Thoracic aorta (tissue), 2 donors: ENCODE results near the gene SPAG4. TPM values are rescaled to one million over a fixed set of nuclear protein-coding genes. Genes with fewer than 3 reads are reported as not detected.

Source experiments
- ATAC-seq: fragments of 150-250 bp; one replicate; pipeline ENCODE4 v1.8.0; 2017; ENCODE audit warnings: low read depth; ENCODE audit not compliant: insufficient number of reproducible peaks, low FRiP score
- DNase-seq: peaks from one replicate; pipeline ENCODE4 v3.0.0-alpha.2; 2020; ENCODE audit warnings: low spot score
- H3K27ac ChIP-seq, 2 donors: fragments of 200-600 bp; sonication (generic); 1 replicate in 1 of 2; 2 replicates in 1 of 2; pipeline ENCODE4 v1.5.1; 2016; ENCODE audit warnings: mild to moderate bottlenecking in 2 of 2, moderate library complexity in 2 of 2
- H3K27me3 ChIP-seq: fragments of 200-600 bp; sonication (generic); replicated peaks from 2 replicates; pipeline ENCODE4 v1.6.0; 2016; ENCODE audit warnings: mild to moderate bottlenecking; ENCODE audit not compliant: insufficient read depth
- H3K36me3 ChIP-seq: fragments of 200-600 bp; sonication (generic); one replicate; pipeline ENCODE4 v1.5.1; 2016
- H3K4me1 ChIP-seq, 2 donors: fragments of 200-600 bp; sonication (generic); 1 replicate in 1 of 2; 2 replicates in 1 of 2; pipeline versions ENCODE4 v1.5.1 to v1.6.0; 2016; ENCODE audit warnings: low read depth in 2 of 2, mild to moderate bottlenecking in 1 of 2; ENCODE audit not compliant: control insufficient read depth in 1 of 2
- H3K4me3 ChIP-seq: fragments of 200-600 bp; sonication (generic); 2 replicates; pipeline ENCODE4 v1.5.1; 2016; ENCODE audit warnings: mild to moderate bottlenecking
- H3K9me3 ChIP-seq: fragments of 200-600 bp; sonication (generic); 2 replicates; pipeline ENCODE4 v1.5.1; 2016
- total RNA-seq, 2 donors: library from RNA; depleted of rRNA; stranded (reverse); fragments of >200 nt; gene quantifications; one replicate each; pipeline versions ENCODE4 v1.1.0 to v1.2.3, GENCODE V29; 2016
- TF ChIP-seq, protein P1 (sequence below): fragments of 200-600 bp; sonication (generic); IDR thresholded peaks from one replicate; pipeline ENCODE4 v1.5.1; 2019; ENCODE audit warnings: antibody characterized with exemption

SPAG4 gene
- total RNA-seq, 2 donors from 2014 or later = 1.5 TPM; not detected in 1

DNA sequence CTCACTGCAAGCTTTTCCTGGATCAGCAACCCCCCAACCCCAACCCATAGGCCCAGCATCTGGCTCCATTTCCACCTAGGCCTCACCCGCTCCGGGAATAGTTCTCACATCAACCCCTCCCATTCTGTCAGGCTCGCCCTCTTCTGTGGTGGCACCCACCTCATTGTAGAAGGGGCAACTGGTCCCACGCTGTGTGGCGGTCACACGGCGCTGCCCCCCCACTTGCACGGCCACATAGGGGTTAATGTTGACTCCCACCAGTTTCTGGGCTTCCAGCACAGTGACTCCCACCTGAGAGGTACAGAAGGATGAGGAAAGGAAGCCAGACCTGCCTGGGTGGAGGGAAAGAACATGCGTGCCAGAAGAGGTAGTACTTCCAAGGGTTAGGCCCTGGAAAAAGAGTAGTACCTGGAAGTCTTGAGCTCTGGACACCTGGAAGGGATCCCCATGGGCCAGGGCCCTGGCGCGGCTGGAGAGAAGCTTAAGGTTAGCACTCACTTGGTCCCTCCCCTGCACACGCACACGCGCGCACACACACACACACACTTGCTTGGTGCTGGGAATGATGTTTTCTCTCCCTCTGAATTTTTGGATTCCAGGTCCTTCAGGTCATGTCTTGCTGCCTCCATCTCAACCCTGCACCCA lies 12.7 kb upstream of the SPAG4 start:
- TF ChIP-seq, protein P1, sequence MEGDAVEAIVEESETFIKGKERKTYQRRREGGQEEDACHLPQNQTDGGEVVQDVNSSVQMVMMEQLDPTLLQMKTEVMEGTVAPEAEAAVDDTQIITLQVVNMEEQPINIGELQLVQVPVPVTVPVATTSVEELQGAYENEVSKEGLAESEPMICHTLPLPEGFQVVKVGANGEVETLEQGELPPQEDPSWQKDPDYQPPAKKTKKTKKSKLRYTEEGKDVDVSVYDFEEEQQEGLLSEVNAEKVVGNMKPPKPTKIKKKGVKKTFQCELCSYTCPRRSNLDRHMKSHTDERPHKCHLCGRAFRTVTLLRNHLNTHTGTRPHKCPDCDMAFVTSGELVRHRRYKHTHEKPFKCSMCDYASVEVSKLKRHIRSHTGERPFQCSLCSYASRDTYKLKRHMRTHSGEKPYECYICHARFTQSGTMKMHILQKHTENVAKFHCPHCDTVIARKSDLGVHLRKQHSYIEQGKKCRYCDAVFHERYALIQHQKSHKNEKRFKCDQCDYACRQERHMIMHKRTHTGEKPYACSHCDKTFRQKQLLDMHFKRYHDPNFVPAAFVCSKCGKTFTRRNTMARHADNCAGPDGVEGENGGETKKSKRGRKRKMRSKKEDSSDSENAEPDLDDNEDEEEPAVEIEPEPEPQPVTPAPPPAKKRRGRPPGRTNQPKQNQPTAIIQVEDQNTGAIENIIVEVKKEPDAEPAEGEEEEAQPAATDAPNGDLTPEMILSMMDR = no peak
- no peak overlapping the region for H3K4me3 ChIP-seq
- no peaks in the 10 kb centered on the region for H3K36me3 ChIP-seq
- no peaks in the 10 kb centered on the region for H3K27me3 ChIP-seq
- DNase-seq (no peak), ATAC-seq (no peak)
- H3K27ac ChIP-seq = no peak overlapping the region
- H3K9me3 ChIP-seq = no peaks in the 10 kb centered on the region
- H3K4me1 ChIP-seq = peaks cover 13 to 19% of the 10 kb centered on the region in 2 donors

DNA sequence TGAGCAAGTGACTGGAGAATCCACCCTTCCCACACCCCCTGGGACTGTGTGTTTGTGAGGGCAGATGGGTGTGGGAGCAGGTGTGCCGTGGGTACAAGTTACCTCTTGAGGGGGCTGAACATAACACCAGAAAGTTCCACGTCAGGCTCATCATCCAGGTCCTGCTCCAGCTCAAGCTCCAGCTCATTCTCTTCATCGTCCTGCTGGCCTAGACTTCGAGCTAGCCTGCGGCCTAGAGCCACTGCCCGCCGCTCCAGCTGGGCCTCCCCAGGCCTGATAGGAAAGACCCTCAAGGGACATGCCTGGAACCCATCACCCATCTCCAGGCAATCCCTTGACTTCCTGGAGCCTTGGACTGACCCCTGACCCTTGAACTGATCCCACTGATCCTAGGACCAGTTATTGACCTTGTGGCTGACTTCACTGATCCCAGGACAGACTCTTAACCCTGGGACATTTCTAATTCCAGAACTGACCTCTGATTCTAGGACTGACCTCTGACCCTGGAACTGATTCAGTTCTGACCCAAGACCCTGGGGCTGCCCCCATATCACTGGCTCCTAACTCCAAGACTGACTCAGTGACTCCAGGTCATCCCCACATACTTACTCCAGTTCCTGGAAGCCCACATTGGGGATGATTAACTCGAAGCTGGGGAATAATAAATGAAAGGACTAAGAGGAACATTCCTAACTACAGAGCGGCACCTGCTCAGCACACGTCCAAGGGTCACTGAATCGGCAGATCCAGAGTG lies 11.8 kb upstream of the SPAG4 start:
- ATAC-seq (no peak), DNase-seq (no peak)
- Histone ChIP-seq H3K27ac (no peak overlapping the region), H3K4me3 (no peak overlapping the region), H3K36me3 (no peaks in the 10 kb centered on the region), H3K27me3 (no peaks in the 10 kb centered on the region), H3K4me1 (peaks cover 13 to 19% of the 10 kb centered on the region in 2 donors), H3K9me3 (no peaks in the 10 kb centered on the region)
- TF ChIP-seq, protein P1 = no peak

DNA sequence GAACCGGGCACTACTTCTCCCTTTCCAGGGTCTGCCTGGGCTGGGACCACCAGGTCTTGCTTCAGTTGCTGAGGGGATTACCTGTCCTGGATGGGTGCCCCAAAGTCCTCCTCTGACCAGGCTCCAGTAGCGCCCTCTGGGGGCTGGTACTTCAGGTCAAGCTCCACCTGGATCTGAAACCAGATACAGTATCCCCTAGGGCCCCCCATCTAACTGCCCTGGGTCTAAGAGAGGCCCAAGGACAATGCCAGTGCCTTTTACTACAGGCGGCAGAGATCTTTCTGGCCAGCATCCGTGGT lies 11.2 kb upstream of the SPAG4 start:
- no peak overlapping the region for H3K27ac ChIP-seq
- peaks cover 13 to 19% of the 10 kb centered on the region in 2 donors for H3K4me1 ChIP-seq
- no peaks in the 10 kb centered on the region for H3K36me3 ChIP-seq
- no peaks in the 10 kb centered on the region for H3K9me3 ChIP-seq
- no peak for DNase-seq
- TF ChIP-seq, protein P1 = no peak
- H3K4me3 ChIP-seq = no peak overlapping the region
- no peak for ATAC-seq
- H3K27me3 ChIP-seq = no peaks in the 10 kb centered on the region

DNA sequence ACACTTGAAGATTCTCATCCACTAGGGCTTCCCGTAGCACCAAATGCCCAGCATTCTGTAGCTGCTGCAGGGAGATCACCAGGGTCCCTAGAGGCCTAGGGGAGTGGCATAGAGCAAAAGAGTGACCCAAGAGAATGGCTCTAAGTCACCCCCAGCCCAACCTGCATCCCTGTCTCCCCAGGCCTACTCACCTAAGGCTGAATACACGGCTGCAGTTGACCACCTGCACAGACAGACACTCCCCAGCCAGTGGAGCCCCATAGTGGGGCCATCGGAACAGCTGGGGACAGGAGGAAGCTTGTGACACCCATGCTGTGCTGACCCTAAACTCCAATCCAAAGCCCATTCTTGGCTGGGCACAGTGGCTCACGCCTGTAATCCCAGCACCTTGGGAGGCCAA lies 9.5 kb upstream of the SPAG4 start:
- TF ChIP-seq, protein P1 = no peak
- H3K27ac ChIP-seq = no peak overlapping the region
- ATAC-seq = no peak
- H3K27me3 ChIP-seq = no peaks in the 10 kb centered on the region
- no peak overlapping the region for H3K4me3 ChIP-seq
- H3K9me3 ChIP-seq = no peaks in the 10 kb centered on the region
- peaks cover 7 to 12% of the 10 kb centered on the region in 2 donors for H3K4me1 ChIP-seq
- no peaks in the 10 kb centered on the region for H3K36me3 ChIP-seq
- DNase-seq = no peak

DNA sequence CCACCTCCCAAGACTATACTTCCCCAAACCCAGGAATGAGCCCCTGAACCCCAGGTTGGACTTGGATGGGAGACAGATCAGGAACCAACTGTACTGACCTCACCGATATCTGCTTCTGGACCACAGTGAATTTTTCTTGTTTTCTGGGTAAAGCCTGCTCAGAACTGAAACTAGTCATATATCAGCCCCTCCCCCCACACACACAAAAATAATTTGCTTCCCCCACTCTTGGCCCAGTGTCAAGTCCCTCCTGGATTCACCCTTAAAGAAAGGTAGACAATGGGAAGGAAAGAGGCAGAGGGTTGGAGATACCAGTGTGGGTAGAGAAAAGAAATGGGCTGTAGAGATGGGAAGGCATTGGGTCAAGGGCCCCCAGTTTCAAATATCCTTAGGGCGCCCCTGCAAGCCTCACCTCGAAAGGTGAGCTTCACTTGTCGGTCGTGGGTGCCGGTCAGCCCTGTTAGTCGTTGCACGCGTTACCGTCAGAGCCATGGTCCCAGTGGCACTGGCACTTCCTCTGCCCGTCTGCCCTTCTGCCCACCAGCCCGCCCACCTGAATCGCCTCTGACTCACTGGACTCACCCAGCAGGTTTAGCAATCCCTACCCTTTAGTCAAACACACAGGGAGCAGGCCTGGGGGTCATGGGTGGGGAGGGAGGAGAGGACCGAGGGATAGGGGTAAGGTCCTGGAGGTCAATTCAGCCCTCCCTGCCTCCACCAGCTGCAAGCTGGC lies 8.5 kb upstream of the SPAG4 start:
- Histone ChIP-seq H3K9me3 (no peaks in the 10 kb centered on the region), H3K4me3 (no peak overlapping the region), H3K36me3 (no peaks in the 10 kb centered on the region), H3K27me3 (no peaks in the 10 kb centered on the region), H3K27ac (no peak overlapping the region), H3K4me1 (peaks cover 0 to 2% of the 10 kb centered on the region in 2 donors)
- TF ChIP-seq, protein P1 = no peak
- ATAC-seq = no peak
- no peak for DNase-seq
